ENCODE results near the gene MYBPC1. TPM values are rescaled to one million over a fixed set of nuclear protein-coding genes. Genes with fewer than 3 reads are reported as not detected.
"Not testable (repeated sequence)": the region's sequence is repeated elsewhere in the genome, so short reads cannot be mapped to it uniquely, and the experiment has no call there.

Gene MYBPC1
- total RNA-seq, 1 experiment from 2014 or later: not detected

- CTCF ChIA-PET: no interaction called here
- H3K4me1 ChIP-seq (ENCODE audit: insufficient read depth, low read length): peaks cover 7% of the 10 kb centered on the region
- H3K4me3 ChIP-seq (ENCODE audit: low read length): no peak overlapping the region
- H3K9me2 ChIP-seq (replicated peaks; ENCODE audit: low read length): no peaks in the 10 kb centered on the region
- no TSS peak for BruUV-seq (replicated peaks)
- H3K9me3 ChIP-seq (ENCODE audit: low read length): no peaks in the 10 kb centered on the region
- H3K4me2 ChIP-seq (ENCODE audit: low read length): no peak overlapping the region
- intact Hi-C loops (cut with micrococcal nuclease): no loop called here
- H2AFZ ChIP-seq (ENCODE audit: low read length): no peak overlapping the region
- POLR2A ChIA-PET (ENCODE audit: unreplicated experiment): no interaction called here
- peaks cover 35% of the 10 kb centered on the region for H3K27me3 ChIP-seq (ENCODE audit: low read length)
- H3K36me3 ChIP-seq (ENCODE audit: low read depth, low read length): no peaks in the 10 kb centered on the region
- ATAC-seq (no peak), DNase-seq (no peak)
- no peaks in the 10 kb centered on the region for H3K79me2 ChIP-seq (ENCODE audit: low read length)
- no peak overlapping the region for H3K9ac ChIP-seq (ENCODE audit: low read length)
- no peaks in the 10 kb centered on the region for H4K20me1 ChIP-seq (ENCODE audit: low read length)
- TF ChIP-seq EZH2phosphoT487 (IDR thresholded peaks at IDR 0.05; ENCODE audit: borderline replicate concordance, low read length) (no peak), CTCF (conservative IDR thresholded peaks at IDR 0.05; ENCODE audit: low read depth, low read length) (no peak), EZH2 (IDR thresholded peaks at IDR 0.05; ENCODE audit: low read length, unreplicated experiment) (no peak)
- no peak overlapping the region for H3K27ac ChIP-seq (ENCODE audit: low read length)
- no peaks in the 10 kb centered on the region for H3F3A ChIP-seq (ENCODE audit: low read length, unreplicated experiment)
Observed at GRCh38 chr12:101678081-101678480, 83.3 kb downstream of the MYBPC1 start.

DNA sequence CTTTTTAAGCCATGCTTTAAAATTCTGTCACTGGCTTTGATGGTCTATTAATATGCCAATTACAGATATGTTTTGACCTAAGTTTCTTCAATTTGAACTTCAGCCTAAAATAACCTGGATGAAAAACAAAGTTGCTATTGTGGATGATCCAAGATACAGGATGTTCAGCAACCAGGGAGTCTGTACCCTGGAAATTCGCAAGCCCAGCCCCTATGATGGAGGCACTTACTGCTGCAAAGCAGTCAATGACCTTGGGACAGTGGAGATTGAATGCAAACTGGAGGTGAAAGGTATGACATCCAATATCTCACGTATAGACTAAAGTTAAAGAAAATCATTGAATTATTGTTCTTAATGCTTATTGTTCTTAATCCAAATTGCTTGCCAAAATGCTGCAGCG, 85.5 kb downstream of the MYBPC1 start:
- no peak for DNase-seq
- H3K9ac ChIP-seq (ENCODE audit: low read length): no peak overlapping the region
- ChIA-PET POLR2A (ENCODE audit: unreplicated experiment) (no interaction called here), CTCF (no interaction called here)
- no peaks in the 10 kb centered on the region for H3K9me3 ChIP-seq (ENCODE audit: low read length)
- no TSS peak for BruUV-seq (replicated peaks)
- no peaks in the 10 kb centered on the region for H3K9me2 ChIP-seq (replicated peaks; ENCODE audit: low read length)
- no peaks in the 10 kb centered on the region for H3K36me3 ChIP-seq (ENCODE audit: low read depth, low read length)
- intact Hi-C loops (cut with micrococcal nuclease): no loop called here
- TF ChIP-seq CTCF (conservative IDR thresholded peaks at IDR 0.05; ENCODE audit: low read depth, low read length) (no peak), EZH2phosphoT487 (IDR thresholded peaks at IDR 0.05; ENCODE audit: borderline replicate concordance, low read length) (no peak), EZH2 (IDR thresholded peaks at IDR 0.05; ENCODE audit: low read length, unreplicated experiment) (no peak)
- no peak for ATAC-seq
- H3F3A ChIP-seq (ENCODE audit: low read length, unreplicated experiment): no peaks in the 10 kb centered on the region
- H4K20me1 ChIP-seq (ENCODE audit: low read length): no peaks in the 10 kb centered on the region
- no peak overlapping the region for H3K4me3 ChIP-seq (ENCODE audit: low read length)
- no peak overlapping the region for H3K27ac ChIP-seq (ENCODE audit: low read length)
- H2AFZ ChIP-seq (ENCODE audit: low read length): no peak overlapping the region
- H3K79me2 ChIP-seq (ENCODE audit: low read length): no peaks in the 10 kb centered on the region
- H3K27me3 ChIP-seq (ENCODE audit: low read length): peaks cover 51% of the 10 kb centered on the region
- H3K4me1 ChIP-seq (ENCODE audit: insufficient read depth, low read length): peaks cover 7% of the 10 kb centered on the region
- H3K4me2 ChIP-seq (ENCODE audit: low read length): no peak overlapping the region

- no peak for DNase-seq
- H3K9me3 ChIP-seq (ENCODE audit: low read length): no peaks in the 10 kb centered on the region
- no peaks in the 10 kb centered on the region for H3K9me2 ChIP-seq (replicated peaks; ENCODE audit: low read length)
- no peaks in the 10 kb centered on the region for H3K79me2 ChIP-seq (ENCODE audit: low read length)
- intact Hi-C loops (cut with micrococcal nuclease): no loop called here
- ATAC-seq: no peak
- CTCF ChIA-PET: no interaction called here
- H3K4me3 ChIP-seq (ENCODE audit: low read length): no peak overlapping the region
- no peak overlapping the region for H3K27ac ChIP-seq (ENCODE audit: low read length)
- no TSS peak for BruUV-seq (replicated peaks)
- no peaks in the 10 kb centered on the region for H3F3A ChIP-seq (ENCODE audit: low read length, unreplicated experiment)
- H3K4me2 ChIP-seq (ENCODE audit: low read length): no peak overlapping the region
- H3K36me3 ChIP-seq (ENCODE audit: low read depth, low read length): no peaks in the 10 kb centered on the region
- no peak overlapping the region for H2AFZ ChIP-seq (ENCODE audit: low read length)
- POLR2A ChIA-PET (ENCODE audit: unreplicated experiment): no interaction called here
- TF ChIP-seq EZH2phosphoT487 (IDR thresholded peaks at IDR 0.05; ENCODE audit: borderline replicate concordance, low read length) (no peak), CTCF (conservative IDR thresholded peaks at IDR 0.05; ENCODE audit: low read depth, low read length) (no peak), EZH2 (IDR thresholded peaks at IDR 0.05; ENCODE audit: low read length, unreplicated experiment) (no peak)
- peaks cover 52% of the 10 kb centered on the region for H3K27me3 ChIP-seq (ENCODE audit: low read length)
- H4K20me1 ChIP-seq (ENCODE audit: low read length): no peaks in the 10 kb centered on the region
- no peak overlapping the region for H3K9ac ChIP-seq (ENCODE audit: low read length)
- peaks cover 3% of the 10 kb centered on the region for H3K4me1 ChIP-seq (ENCODE audit: insufficient read depth, low read length)
Observed at GRCh38 chr12:101680647-101681046, 85.9 kb downstream of the MYBPC1 start.

- H3K79me2 ChIP-seq (ENCODE audit: low read length); intact Hi-C loops (cut with micrococcal nuclease); ATAC-seq: not testable (repeated sequence)
Observed at GRCh38 chr12:101681627-101682026, 86.9 kb downstream of the MYBPC1 start.

More at GRCh38 chr12:101681627-101682026, 86.9 kb downstream of the MYBPC1 start:
- H3K4me2 ChIP-seq (ENCODE audit: low read length); H3K4me3 ChIP-seq (ENCODE audit: low read length); BruUV-seq (replicated peaks); H4K20me1 ChIP-seq (ENCODE audit: low read length); H3K9me3 ChIP-seq (ENCODE audit: low read length); H3F3A ChIP-seq (ENCODE audit: low read length, unreplicated experiment); H2AFZ ChIP-seq (ENCODE audit: low read length); POLR2A ChIA-PET (ENCODE audit: unreplicated experiment); DNase-seq; H3K9me2 ChIP-seq (replicated peaks; ENCODE audit: low read length); H3K9ac ChIP-seq (ENCODE audit: low read length); H3K27ac ChIP-seq (ENCODE audit: low read length); H3K4me1 ChIP-seq (ENCODE audit: insufficient read depth, low read length); H3K36me3 ChIP-seq (ENCODE audit: low read depth, low read length); CTCF ChIA-PET: not testable (repeated sequence)
- H3K27me3 ChIP-seq (ENCODE audit: low read length): peaks cover 52% of the 10 kb centered on the region
